ENCODE measurements around the gene NCAPG2. TPM values are rescaled to one million over a fixed set of nuclear protein-coding genes. Genes with fewer than 3 reads are reported as not detected.
"Not testable (repeated sequence)": the region's sequence is repeated elsewhere in the genome, so short reads cannot be mapped to it uniquely, and the experiment has no call there.

Gene NCAPG2
- total RNA-seq, 4 donors from 2014 or later, result 4.2 to 6.2 (median 4.4) TPM

DNA sequence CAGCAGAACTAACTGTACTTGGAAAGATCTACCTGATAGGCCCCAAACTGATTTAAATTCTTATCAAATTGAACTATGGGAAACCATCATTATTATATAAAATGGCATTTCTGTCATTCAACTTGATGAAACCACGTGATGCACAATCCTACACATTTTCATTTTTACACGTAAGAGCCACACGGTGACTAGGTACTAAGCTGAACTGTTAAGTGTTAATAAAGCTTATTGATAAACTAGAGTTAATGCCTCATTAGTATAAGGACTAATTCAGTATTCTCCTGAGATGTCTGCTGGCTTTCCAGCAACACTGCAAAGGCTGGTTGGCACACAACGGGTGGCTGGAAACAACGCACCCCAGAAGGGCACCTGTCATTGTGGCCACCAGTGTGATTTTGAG lies 4.6 kb downstream of the NCAPG2 start:
- Histone ChIP-seq H3K9me3 (no peaks in the 10 kb centered on the region), H3K27ac (replicated peaks in 1 of 4) (no peak overlapping the region), H3K4me3 (no peak overlapping the region), H3K4me1 (peaks cover 7 to 22% (median 18%) of the 10 kb centered on the region in 4 donors), H3K27me3 (no peaks in the 10 kb centered on the region), H3K36me3 (peaks cover 0 to 6% (median 0%) of the 10 kb centered on the region in 4 donors)
- no peak for TF ChIP-seq EP300 (IDR thresholded peaks at IDR 0.05)
- TF ChIP-seq POLR2A (IDR thresholded peaks at IDR 0.05; ENCODE audit: low read depth), result no peak
- TF ChIP-seq POLR2AphosphoS5 (IDR thresholded peaks at IDR 0.05), result no peak
- TF ChIP-seq, protein P1, sequence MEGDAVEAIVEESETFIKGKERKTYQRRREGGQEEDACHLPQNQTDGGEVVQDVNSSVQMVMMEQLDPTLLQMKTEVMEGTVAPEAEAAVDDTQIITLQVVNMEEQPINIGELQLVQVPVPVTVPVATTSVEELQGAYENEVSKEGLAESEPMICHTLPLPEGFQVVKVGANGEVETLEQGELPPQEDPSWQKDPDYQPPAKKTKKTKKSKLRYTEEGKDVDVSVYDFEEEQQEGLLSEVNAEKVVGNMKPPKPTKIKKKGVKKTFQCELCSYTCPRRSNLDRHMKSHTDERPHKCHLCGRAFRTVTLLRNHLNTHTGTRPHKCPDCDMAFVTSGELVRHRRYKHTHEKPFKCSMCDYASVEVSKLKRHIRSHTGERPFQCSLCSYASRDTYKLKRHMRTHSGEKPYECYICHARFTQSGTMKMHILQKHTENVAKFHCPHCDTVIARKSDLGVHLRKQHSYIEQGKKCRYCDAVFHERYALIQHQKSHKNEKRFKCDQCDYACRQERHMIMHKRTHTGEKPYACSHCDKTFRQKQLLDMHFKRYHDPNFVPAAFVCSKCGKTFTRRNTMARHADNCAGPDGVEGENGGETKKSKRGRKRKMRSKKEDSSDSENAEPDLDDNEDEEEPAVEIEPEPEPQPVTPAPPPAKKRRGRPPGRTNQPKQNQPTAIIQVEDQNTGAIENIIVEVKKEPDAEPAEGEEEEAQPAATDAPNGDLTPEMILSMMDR (IDR thresholded peaks at IDR 0.05), result no peak
- DNase-seq (ENCODE audit: extremely low spot score), result no peak
- intact Hi-C loops (cut with DNase I), result loop anchor here (2.0 to 10.0 kb wide), 2 partner anchors 165 to 277 kb away; no protein-coding TSS in a partner anchor
- 88% methylated on average over 5 of the region's 5 CpGs for WGBS

DNA sequence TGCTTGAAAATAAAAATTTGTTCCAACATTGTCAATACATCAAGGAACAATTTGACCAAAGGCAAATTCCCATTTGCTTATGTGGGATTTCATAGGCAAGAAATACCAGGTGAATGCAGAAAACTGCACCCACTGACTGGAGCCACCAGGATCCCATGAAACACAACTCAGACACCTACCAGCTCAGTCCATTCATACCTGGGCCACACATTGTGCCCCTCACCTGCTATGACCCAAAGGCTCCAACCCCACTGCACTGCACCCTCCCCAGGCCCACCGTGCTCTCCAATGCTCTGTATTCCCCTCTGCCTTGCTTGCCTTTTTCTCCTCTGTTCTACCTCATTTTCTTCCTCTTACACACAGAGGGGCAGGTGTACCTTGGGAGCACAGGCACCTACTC lies 5.3 kb downstream of the NCAPG2 start:
- TF ChIP-seq EP300 (IDR thresholded peaks at IDR 0.05) (no peak), POLR2A (IDR thresholded peaks at IDR 0.05; ENCODE audit: low read depth) (no peak)
- TF ChIP-seq, protein P1 (IDR thresholded peaks at IDR 0.05), result no peak
- Histone ChIP-seq H3K27me3 (no peaks in the 10 kb centered on the region), H3K36me3 (peaks cover 0 to 6% (median 0%) of the 10 kb centered on the region in 4 donors), H3K4me1 (peaks cover 5 to 21% (median 16%) of the 10 kb centered on the region in 4 donors), H3K4me3 (no peak overlapping the region), H3K9me3 (no peaks in the 10 kb centered on the region), H3K27ac (replicated peaks in 1 of 4) (no peak overlapping the region)
- 0% methylated on average over 1 of the region's 1 CpG for WGBS
- intact Hi-C loops (cut with DNase I), result no loop called here
- no peak for DNase-seq (ENCODE audit: extremely low spot score)

DNA sequence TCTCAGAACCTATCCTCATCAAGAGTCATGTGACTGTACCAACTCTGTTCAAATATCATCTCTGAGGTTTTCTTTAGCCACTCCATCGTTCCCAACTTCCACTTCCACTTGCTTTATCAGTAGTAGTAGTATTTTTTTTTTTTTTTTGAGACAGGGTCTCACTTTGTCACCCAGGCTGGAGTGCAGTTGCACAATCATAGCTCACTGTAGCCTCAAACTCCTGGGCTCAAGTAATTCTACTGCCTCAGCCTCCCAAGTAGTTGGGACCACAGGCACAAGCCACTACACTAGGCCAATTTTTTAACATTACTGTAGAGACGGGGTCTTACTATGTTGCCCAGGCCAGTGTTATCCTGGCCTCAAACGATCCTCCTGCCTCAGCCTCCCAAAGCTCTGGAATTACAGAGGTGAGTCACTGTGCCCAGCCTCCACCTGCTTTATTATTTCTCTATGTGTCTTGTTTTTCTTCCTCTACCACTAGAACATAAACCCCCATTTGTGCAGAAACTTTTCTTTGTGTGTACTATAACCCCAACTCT lies 5.9 kb downstream of the NCAPG2 start:
- peaks cover 0 to 14% (median 10%) of the 10 kb centered on the region in 4 donors for H3K4me1 ChIP-seq
- no peak for DNase-seq (ENCODE audit: extremely low spot score)
- H3K27me3 ChIP-seq, result no peaks in the 10 kb centered on the region
- 91% methylated on average over 3 of the region's 3 CpGs for WGBS
- H3K9me3 ChIP-seq, result no peaks in the 10 kb centered on the region
- TF ChIP-seq EP300 (IDR thresholded peaks at IDR 0.05) (no peak), POLR2AphosphoS5 (IDR thresholded peaks at IDR 0.05) (no peak), POLR2A (IDR thresholded peaks at IDR 0.05; ENCODE audit: low read depth) (no peak)
- TF ChIP-seq, protein P1 (IDR thresholded peaks at IDR 0.05), result no peak
- H3K27ac ChIP-seq (replicated peaks in 1 of 4), result no peak overlapping the region
- intact Hi-C loops (cut with DNase I), result no loop called here
- no peak overlapping the region for H3K4me3 ChIP-seq
- H3K36me3 ChIP-seq, result peaks cover 0 to 6% (median 0%) of the 10 kb centered on the region in 4 donors

DNA sequence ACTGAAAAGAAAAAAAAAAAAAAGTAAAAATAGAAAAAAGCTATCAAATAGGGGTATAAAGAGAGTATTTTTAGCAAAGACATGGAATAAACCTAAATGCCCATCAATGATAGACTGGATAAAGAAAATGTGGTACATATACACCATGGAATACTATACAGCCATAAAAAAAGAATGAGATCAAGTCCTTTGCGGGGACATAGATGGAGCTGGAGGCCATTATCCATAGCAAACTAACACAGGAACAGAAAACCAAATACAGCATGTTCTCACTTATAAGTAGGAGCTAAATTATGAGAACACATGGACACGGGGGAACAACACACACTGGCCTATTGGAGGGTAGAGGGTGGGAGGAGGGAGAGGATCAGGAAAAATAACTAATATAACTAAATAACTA lies 7.0 kb downstream of the NCAPG2 start:
- DNase-seq (ENCODE audit: extremely low spot score); intact Hi-C loops (cut with DNase I); H3K36me3 ChIP-seq; H3K4me1 ChIP-seq; H3K4me3 ChIP-seq; H3K27me3 ChIP-seq; H3K27ac ChIP-seq (replicated peaks in 1 of 4); H3K9me3 ChIP-seq: not testable (repeated sequence)
- 97% methylated on average over 2 of the region's 2 CpGs for WGBS

DNA sequence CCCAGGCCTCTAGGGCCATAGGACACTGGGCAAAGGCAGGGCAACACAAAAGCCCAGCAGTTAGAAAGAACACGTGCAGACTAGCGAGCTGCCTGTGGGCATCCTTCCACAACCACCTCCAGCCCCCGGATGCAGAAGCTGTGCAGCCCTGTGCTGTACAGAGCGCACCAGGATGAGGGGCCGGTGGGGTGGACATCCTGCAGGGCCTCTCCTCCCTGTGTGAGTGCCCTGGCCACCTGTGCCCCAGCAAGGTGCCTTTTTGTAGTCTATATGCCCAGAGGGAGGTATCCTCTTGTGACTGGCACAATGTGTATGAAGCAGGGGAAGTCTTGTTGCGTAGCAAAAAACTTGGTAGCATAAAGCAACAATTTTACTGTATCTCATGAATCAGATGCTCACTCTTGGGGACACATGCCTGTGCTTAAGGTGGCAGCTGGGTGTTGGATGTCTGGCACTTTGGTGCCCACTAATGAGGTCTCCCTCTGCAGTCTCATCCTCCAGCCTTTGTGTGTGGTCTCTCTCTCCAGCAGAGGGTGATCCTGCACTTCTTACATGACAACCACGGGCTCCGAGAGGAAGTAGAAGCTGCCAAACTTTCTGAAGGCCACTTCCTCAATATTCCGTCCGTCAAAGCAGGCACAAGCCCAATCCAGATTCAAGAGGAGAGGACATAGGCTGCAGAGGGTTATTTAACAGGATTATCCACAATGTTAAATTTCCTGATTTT lies 8.7 kb downstream of the NCAPG2 start:
- Histone ChIP-seq H3K9me3 (no peaks in the 10 kb centered on the region), H3K27me3 (no peaks in the 10 kb centered on the region), H3K4me1 (peaks cover 0 to 9% (median 7%) of the 10 kb centered on the region in 4 donors), H3K27ac (replicated peaks in 1 of 4) (peak overlapping the region in 2 of 4 donors; percentile 2 to 30), H3K4me3 (peak overlapping the region in 1 of 4 donors; percentile 2), H3K36me3 (peaks cover 0 to 6% (median 0%) of the 10 kb centered on the region in 4 donors)
- 59% methylated on average over 10 of the region's 10 CpGs for WGBS
- no peak for DNase-seq (ENCODE audit: extremely low spot score)
- intact Hi-C loops (cut with DNase I), result no loop called here
- TF ChIP-seq POLR2AphosphoS5 (IDR thresholded peaks at IDR 0.05) (peak; percentile 43 to 71), POLR2A (IDR thresholded peaks at IDR 0.05; ENCODE audit: low read depth) (no peak)
- TF ChIP-seq, protein P1 (IDR thresholded peaks at IDR 0.05), result peak; percentile 53 to 79 (median 78)
